Liver (tissue), 9 donors: ENCODE data around the gene OGFR. TPM values are rescaled to one million over a fixed set of nuclear protein-coding genes. Genes with fewer than 3 reads are reported as not detected.
A peak's percentile ranks its signal among the peaks of the same experiment; 100 is the strongest.

ENCODE experiments used
- DNase-seq: peaks from one replicate; pipeline ENCODE4 v3.0.0-alpha.2; 2017; ENCODE audit warnings: low spot score
- H3K27ac ChIP-seq, 2 donors: one replicate each; pipeline ENCODE4 v1.7.0; 2013; ENCODE audit warnings: inconsistent platforms in 2 of 2, low read length in 2 of 2, control low read depth in 1 of 2, low read depth in 1 of 2, mild to moderate bottlenecking in 1 of 2
- H3K27me3 ChIP-seq, 4 donors: one replicate each; pipeline versions ENCODE4 v1.6.1 to v1.7.0; 2013; ENCODE audit warnings: low read length in 3 of 4, inconsistent platforms in 1 of 4, mild to moderate bottlenecking in 1 of 4, moderate library complexity in 1 of 4; ENCODE audit not compliant: control insufficient read depth in 4 of 4, insufficient read depth in 4 of 4
- H3K36me3 ChIP-seq, 4 donors: one replicate each; pipeline versions ENCODE4 v1.6.1 to v1.7.0; 2013; ENCODE audit warnings: low read length in 3 of 4, mild to moderate bottlenecking in 3 of 4, low read depth in 1 of 4, moderate library complexity in 1 of 4; ENCODE audit not compliant: control insufficient read depth in 4 of 4, insufficient read depth in 3 of 4
- H3K4me1 ChIP-seq, 4 donors: one replicate each; pipeline versions ENCODE4 v1.6.1 to v1.7.0; 2013; ENCODE audit warnings: low read length in 3 of 4, mild to moderate bottlenecking in 3 of 4, moderate library complexity in 1 of 4; ENCODE audit not compliant: control insufficient read depth in 4 of 4, insufficient read depth in 4 of 4
- H3K4me3 ChIP-seq, 3 donors: one replicate each; pipeline versions ENCODE4 v1.6.1 to v1.7.0; 2013; ENCODE audit warnings: low read length in 3 of 3, control low read depth in 1 of 3, low read depth in 1 of 3, mild to moderate bottlenecking in 1 of 3
- H3K9ac ChIP-seq, 2 donors: one replicate each; pipeline ENCODE4 v1.7.0; 2013; ENCODE audit warnings: low read length in 2 of 2, mild to moderate bottlenecking in 2 of 2, moderate library complexity in 2 of 2, control low read depth in 1 of 2, low read depth in 1 of 2
- H3K9me3 ChIP-seq, 4 donors: one replicate each; pipeline versions ENCODE4 v1.6.1 to v1.7.0; 2013; ENCODE audit warnings: low read length in 3 of 4; ENCODE audit not compliant: control insufficient read depth in 4 of 4
- CTCF ChIP-seq: fragments of 150-350 bp; IDR thresholded peaks from 2 replicates; pipeline ENCODE4 v1.5.1; 2017; ENCODE audit warnings: improper control_type of control experiment, low read depth, low read length; ENCODE audit not compliant: missing input control
- EGR1 ChIP-seq, 2 donors: IDR thresholded peaks; 2 replicates each; pipeline ENCODE4 v1.6.1; 2016 to 2018; ENCODE audit warnings: antibody characterized with exemption in 2 of 2, low read depth in 2 of 2
- FOXA1 ChIP-seq: IDR thresholded peaks from 2 replicates; pipeline ENCODE4 v1.6.1; 2016; ENCODE audit warnings: antibody characterized with exemption
- FOXA2 ChIP-seq: IDR thresholded peaks from 2 replicates; pipeline ENCODE4 v1.6.1; 2016; ENCODE audit warnings: antibody characterized with exemption
- GABPA ChIP-seq, 2 donors: IDR thresholded peaks in 1 of 2; conservative IDR thresholded peaks in 1 of 2; 2 replicates each; pipeline ENCODE4 v1.6.1; 2016; ENCODE audit warnings: antibody characterized with exemption in 2 of 2, mild to moderate bottlenecking in 1 of 2, moderate library complexity in 1 of 2
- HNF4A ChIP-seq, 2 donors: conservative IDR thresholded peaks; 2 replicates each; pipeline ENCODE4 v1.6.1; 2016; ENCODE audit warnings: antibody characterized with exemption in 2 of 2, mild to moderate bottlenecking in 2 of 2
- HNF4G ChIP-seq: IDR thresholded peaks from 2 replicates; pipeline ENCODE4 v1.6.1; 2016; ENCODE audit warnings: antibody characterized with exemption
- MAX ChIP-seq: IDR thresholded peaks from 2 replicates; pipeline ENCODE4 v1.6.1; 2016; ENCODE audit warnings: antibody characterized with exemption
- RAD21 ChIP-seq, 2 donors: IDR thresholded peaks; 2 replicates each; pipeline ENCODE4 v1.6.1; 2016; ENCODE audit warnings: antibody characterized with exemption in 2 of 2, mild to moderate bottlenecking in 2 of 2
- REST ChIP-seq: IDR thresholded peaks from 2 replicates; pipeline ENCODE4 v1.6.1; 2016; ENCODE audit warnings: antibody characterized with exemption, mild to moderate bottlenecking
- RXRA ChIP-seq, 2 donors: IDR thresholded peaks; 2 replicates each; pipeline ENCODE4 v1.6.1; 2017 to 2018; ENCODE audit warnings: antibody characterized with exemption in 2 of 2, mild to moderate bottlenecking in 1 of 2
- SP1 ChIP-seq: IDR thresholded peaks from 2 replicates; pipeline ENCODE4 v1.6.1; 2018; ENCODE audit warnings: antibody characterized with exemption, mild to moderate bottlenecking
- TAF1 ChIP-seq: conservative IDR thresholded peaks from 2 replicates; pipeline ENCODE4 v1.6.1; 2016; ENCODE audit warnings: antibody characterized with exemption, mild to moderate bottlenecking
- YY1 ChIP-seq: IDR thresholded peaks from 2 replicates; pipeline ENCODE4 v1.6.1; 2016; ENCODE audit warnings: antibody characterized with exemption, mild to moderate bottlenecking
- WGBS: extraction: QIAGEN DNeasy Blood & Tissue Kit; methylation state at CpG from one replicate; pipeline ENCODE4 v1.1.7; 2013; 5-methylcytosine and 5-hydroxymethylcytosine counted together
- polyA plus RNA-seq, 2 donors: library from polyadenylated mRNA; stranded (reverse) in 1 of 2; unstranded in 1 of 2; fragments of 200-250 nt in 1 of 2; fragments of >200 nt in 1 of 2; fragmentation: Nextera tagmentation in 1 of 2; extraction: Ambion mirVana in 1 of 2; gene quantifications; one replicate each; pipeline versions ENCODE4 v1.2.1 to v1.2.3, GENCODE V29; 2013 to 2015
- total RNA-seq, 2 donors: library from RNA; depleted of rRNA; stranded (reverse); fragments of >200 nt; gene quantifications; one replicate each; pipeline ENCODE4 v1.2.3, GENCODE V29; 2014
- donor health status: healthy.
- donor health status: healthy.
- donor health status: healthy.
- donor health status: healthy.
- donor health status: healthy.

OGFR gene
- total and polyA plus RNA-seq, 4 donors = 5.9 to 59.4 (median 29.4) TPM

GRCh38 chr20:62768551-62769287 lies 35.9 kb upstream of the OGFR start:
- Histone ChIP-seq H3K27ac (no peak overlapping the region), H3K4me1 (peaks cover 21 to 50% (median 37%) of the 10 kb centered on the region in 4 donors), H3K4me3 (no peak overlapping the region), H3K9ac (no peak overlapping the region), H3K27me3 (no peaks in the 10 kb centered on the region), H3K36me3 (no peaks in the 10 kb centered on the region), H3K9me3 (no peaks in the 10 kb centered on the region)
- 59% methylated on average over 21 of the region's 21 CpGs for WGBS
- DNase-seq = no peak
- TF ChIP-seq CTCF (no peak), YY1 (no peak), HNF4G (no peak), RAD21 (IDR thresholded peaks at IDR 0.05) (no peak), GABPA (IDR thresholded peaks at IDR 0.05 in 1 of 2, conservative IDR thresholded peaks at IDR 0.05 in 1 of 2) (no peak), TAF1 (no peak), FOXA2 (no peak), RXRA (IDR thresholded peaks at IDR 0.05) (no peak)

- Histone ChIP-seq H3K9me3 (no peaks in the 10 kb centered on the region), H3K36me3 (no peaks in the 10 kb centered on the region), H3K27ac (no peak overlapping the region), H3K9ac (no peak overlapping the region), H3K27me3 (no peaks in the 10 kb centered on the region), H3K4me1 (peaks cover 28 to 58% (median 44%) of the 10 kb centered on the region in 4 donors), H3K4me3 (peak overlapping the region in 1 of 3 donors; percentile 2)
- DNase-seq = no peak
- no peak for TF ChIP-seq EGR1 (IDR thresholded peaks at IDR 0.05; ENCODE audit: low read depth in 2 of 2)
- TF ChIP-seq HNF4A (conservative IDR thresholded peaks at IDR 0.05) = peak; percentile 8 to 69
- peak in 1 of 2 donors; percentile 71 for TF ChIP-seq RXRA (IDR thresholded peaks at IDR 0.05)
- 76% methylated on average over 16 of the region's 16 CpGs for WGBS
Observed at GRCh38 chr20:62769346-62770071, 35.1 kb upstream of the OGFR start.

- Histone ChIP-seq H3K27ac (no peak overlapping the region), H3K27me3 (no peaks in the 10 kb centered on the region), H3K9ac (no peak overlapping the region), H3K9me3 (no peaks in the 10 kb centered on the region), H3K4me3 (no peak overlapping the region), H3K4me1 (peaks cover 28 to 65% (median 46%) of the 10 kb centered on the region in 4 donors), H3K36me3 (no peaks in the 10 kb centered on the region)
- DNase-seq = no peak
- TF ChIP-seq SP1 = no peak
- no peak for TF ChIP-seq CTCF
- TF ChIP-seq MAX = no peak
- TF ChIP-seq EGR1 (IDR thresholded peaks at IDR 0.05; ENCODE audit: low read depth in 2 of 2) = no peak
- TF ChIP-seq FOXA1 = no peak
- TF ChIP-seq REST = no peak
- no peak for TF ChIP-seq HNF4G
- WGBS = 89% methylated on average over 20 of the region's 20 CpGs
Observed at GRCh38 chr20:62770111-62770910, 34.3 kb upstream of the OGFR start.
